ENCODE results near the gene FOXJ3. TPM values are rescaled to one million over a fixed set of nuclear protein-coding genes. Genes with fewer than 3 reads are reported as not detected.

The FOXJ3 gene
- total and polyA plus RNA-seq, 2 donors (not counting 1 experiment from before 2014, with no cell fraction given), result 22.6 to 29.5 TPM

DNA sequence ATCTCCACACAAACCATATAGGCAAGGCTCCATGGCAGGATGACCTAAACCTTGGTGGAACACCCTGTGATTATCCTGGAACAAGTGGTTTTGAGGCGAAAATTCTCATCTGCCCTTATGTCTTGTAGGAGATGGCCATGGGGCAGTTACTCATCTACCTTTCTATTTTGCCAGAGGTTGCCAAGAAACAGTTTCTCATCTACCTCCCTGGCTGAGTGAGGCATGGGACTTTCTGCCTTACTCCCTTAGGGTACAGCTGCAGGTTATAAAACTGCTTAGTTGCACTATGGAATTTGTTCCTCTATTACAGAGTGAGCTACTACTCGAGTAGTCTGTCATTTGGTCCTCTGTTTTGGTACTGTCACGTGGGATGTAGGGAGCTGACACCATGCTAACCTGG lies 139.2 kb downstream of the FOXJ3 start:
- no peaks in the 10 kb centered on the region for H3K36me3 ChIP-seq (ENCODE audit: control insufficient read depth, insufficient read depth, low read length)
- H4K20me1 ChIP-seq (ENCODE audit: control insufficient read depth, extremely low read depth, insufficient read depth, low read length), result no peaks in the 10 kb centered on the region
- H3K9me3 ChIP-seq (ENCODE audit: control insufficient read depth, insufficient read depth, low read depth, low read length), result no peaks in the 10 kb centered on the region
- no peak for DNase-seq (ENCODE audit: low read depth in 2 of 2)
- H2AFZ ChIP-seq (ENCODE audit: low read length), result no peak overlapping the region
- no peak overlapping the region for H3K27ac ChIP-seq (ENCODE audit: insufficient read depth, low read length)
- H3K4me3 ChIP-seq (replicated peaks in 1 of 4; ENCODE audit: control extremely low read depth in 1 of 4, insufficient read depth in 1 of 4, low read depth in 3 of 4, low read length in 4 of 4), result no peak overlapping the region
- H3K79me2 ChIP-seq (ENCODE audit: control insufficient read depth, insufficient read depth, low read length), result no peaks in the 10 kb centered on the region
- H3K9ac ChIP-seq (ENCODE audit: insufficient read depth, low read length), result no peak overlapping the region
- H3K27me3 ChIP-seq (ENCODE audit: control insufficient read depth, insufficient read depth, low read length), result no peaks in the 10 kb centered on the region
- TF ChIP-seq EZH2 (IDR thresholded peaks at IDR 0.05; ENCODE audit: low read length, missing control alignments), result no peak
- TF ChIP-seq, protein P1, sequence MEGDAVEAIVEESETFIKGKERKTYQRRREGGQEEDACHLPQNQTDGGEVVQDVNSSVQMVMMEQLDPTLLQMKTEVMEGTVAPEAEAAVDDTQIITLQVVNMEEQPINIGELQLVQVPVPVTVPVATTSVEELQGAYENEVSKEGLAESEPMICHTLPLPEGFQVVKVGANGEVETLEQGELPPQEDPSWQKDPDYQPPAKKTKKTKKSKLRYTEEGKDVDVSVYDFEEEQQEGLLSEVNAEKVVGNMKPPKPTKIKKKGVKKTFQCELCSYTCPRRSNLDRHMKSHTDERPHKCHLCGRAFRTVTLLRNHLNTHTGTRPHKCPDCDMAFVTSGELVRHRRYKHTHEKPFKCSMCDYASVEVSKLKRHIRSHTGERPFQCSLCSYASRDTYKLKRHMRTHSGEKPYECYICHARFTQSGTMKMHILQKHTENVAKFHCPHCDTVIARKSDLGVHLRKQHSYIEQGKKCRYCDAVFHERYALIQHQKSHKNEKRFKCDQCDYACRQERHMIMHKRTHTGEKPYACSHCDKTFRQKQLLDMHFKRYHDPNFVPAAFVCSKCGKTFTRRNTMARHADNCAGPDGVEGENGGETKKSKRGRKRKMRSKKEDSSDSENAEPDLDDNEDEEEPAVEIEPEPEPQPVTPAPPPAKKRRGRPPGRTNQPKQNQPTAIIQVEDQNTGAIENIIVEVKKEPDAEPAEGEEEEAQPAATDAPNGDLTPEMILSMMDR (conservative IDR thresholded peaks at IDR 0.05 in 1 of 2, IDR thresholded peaks at IDR 0.05 in 1 of 2; ENCODE audit: low read depth in 1 of 2, low read length in 2 of 2), result no peak
- H3K4me1 ChIP-seq (ENCODE audit: control insufficient read depth, extremely low read depth, insufficient read depth, low read length), result no peaks in the 10 kb centered on the region
- H3K4me2 ChIP-seq (ENCODE audit: extremely low read depth, insufficient read depth, low read length), result no peak overlapping the region

DNA sequence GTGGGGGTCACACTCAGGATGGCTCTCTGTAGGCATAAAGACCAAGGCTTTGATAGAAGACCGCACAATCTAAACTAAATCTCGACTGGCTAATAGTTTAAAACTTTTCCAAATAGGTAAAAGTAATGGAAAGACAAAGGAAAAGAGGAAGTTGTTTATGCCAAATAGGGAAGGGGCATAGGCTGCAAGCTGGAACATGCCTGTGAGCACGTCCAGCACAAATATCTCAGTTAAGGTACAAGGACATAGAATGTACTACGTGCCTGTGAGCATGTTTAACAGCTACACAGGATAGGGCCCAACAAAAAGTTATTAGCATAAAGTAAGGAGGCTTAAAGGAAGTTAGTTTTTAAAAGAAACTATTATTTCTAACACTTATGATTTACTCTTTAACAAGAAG lies 142.9 kb downstream of the FOXJ3 start:
- Histone ChIP-seq H3K36me3 (ENCODE audit: control insufficient read depth, insufficient read depth, low read length) (no peaks in the 10 kb centered on the region), H4K20me1 (ENCODE audit: control insufficient read depth, extremely low read depth, insufficient read depth, low read length) (no peaks in the 10 kb centered on the region), H2AFZ (ENCODE audit: low read length) (no peak overlapping the region), H3K4me3 (replicated peaks in 1 of 4; ENCODE audit: control extremely low read depth in 1 of 4, insufficient read depth in 1 of 4, low read depth in 3 of 4, low read length in 4 of 4) (no peak overlapping the region), H3K4me2 (ENCODE audit: extremely low read depth, insufficient read depth, low read length) (no peak overlapping the region), H3K4me1 (ENCODE audit: control insufficient read depth, extremely low read depth, insufficient read depth, low read length) (no peaks in the 10 kb centered on the region), H3K79me2 (ENCODE audit: control insufficient read depth, insufficient read depth, low read length) (no peaks in the 10 kb centered on the region), H3K9me3 (ENCODE audit: control insufficient read depth, insufficient read depth, low read depth, low read length) (no peaks in the 10 kb centered on the region), H3K27me3 (ENCODE audit: control insufficient read depth, insufficient read depth, low read length) (no peaks in the 10 kb centered on the region), H3K27ac (ENCODE audit: insufficient read depth, low read length) (no peak overlapping the region), H3K9ac (ENCODE audit: insufficient read depth, low read length) (no peak overlapping the region)
- no peak for TF ChIP-seq EZH2 (IDR thresholded peaks at IDR 0.05; ENCODE audit: low read length, missing control alignments)
- TF ChIP-seq, protein P1 (conservative IDR thresholded peaks at IDR 0.05 in 1 of 2, IDR thresholded peaks at IDR 0.05 in 1 of 2; ENCODE audit: low read depth in 1 of 2, low read length in 2 of 2), result no peak
- DNase-seq (ENCODE audit: low read depth in 2 of 2), result no peak

DNA sequence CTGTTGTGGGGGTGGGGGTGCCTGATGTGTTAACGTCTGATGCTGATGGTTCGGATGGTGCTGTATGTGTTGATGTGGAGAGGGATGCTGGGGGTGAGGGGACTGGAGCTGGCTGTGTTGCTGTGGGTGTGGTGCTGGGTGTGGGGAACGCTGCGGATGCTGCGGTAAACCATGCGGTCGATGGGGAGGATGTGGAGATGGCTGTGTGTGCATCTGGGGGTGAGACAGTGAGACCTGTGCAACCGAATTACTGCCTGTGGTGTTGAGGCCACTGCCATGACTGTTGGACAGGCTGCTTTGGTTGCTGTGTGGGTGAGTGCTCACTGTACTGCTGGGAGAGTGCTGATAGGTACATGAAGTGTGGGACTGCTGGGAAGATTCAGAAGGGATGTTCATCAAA lies 143.7 kb downstream of the FOXJ3 start:
- no peaks in the 10 kb centered on the region for H3K27me3 ChIP-seq (ENCODE audit: control insufficient read depth, insufficient read depth, low read length)
- H3K4me2 ChIP-seq (ENCODE audit: extremely low read depth, insufficient read depth, low read length), result no peak overlapping the region
- no peak for DNase-seq (ENCODE audit: low read depth in 2 of 2)
- H3K4me3 ChIP-seq (replicated peaks in 1 of 4; ENCODE audit: control extremely low read depth in 1 of 4, insufficient read depth in 1 of 4, low read depth in 3 of 4, low read length in 4 of 4), result no peak overlapping the region
- no peaks in the 10 kb centered on the region for H3K36me3 ChIP-seq (ENCODE audit: control insufficient read depth, insufficient read depth, low read length)
- no peaks in the 10 kb centered on the region for H4K20me1 ChIP-seq (ENCODE audit: control insufficient read depth, extremely low read depth, insufficient read depth, low read length)
- TF ChIP-seq, protein P1 (conservative IDR thresholded peaks at IDR 0.05 in 1 of 2, IDR thresholded peaks at IDR 0.05 in 1 of 2; ENCODE audit: low read depth in 1 of 2, low read length in 2 of 2), result no peak
- TF ChIP-seq EZH2 (IDR thresholded peaks at IDR 0.05; ENCODE audit: low read length, missing control alignments), result no peak
- no peaks in the 10 kb centered on the region for H3K9me3 ChIP-seq (ENCODE audit: control insufficient read depth, insufficient read depth, low read depth, low read length)
- H3K4me1 ChIP-seq (ENCODE audit: control insufficient read depth, extremely low read depth, insufficient read depth, low read length), result no peaks in the 10 kb centered on the region
- H2AFZ ChIP-seq (ENCODE audit: low read length), result no peak overlapping the region
- H3K27ac ChIP-seq (ENCODE audit: insufficient read depth, low read length), result no peak overlapping the region
- H3K9ac ChIP-seq (ENCODE audit: insufficient read depth, low read length), result no peak overlapping the region
- no peaks in the 10 kb centered on the region for H3K79me2 ChIP-seq (ENCODE audit: control insufficient read depth, insufficient read depth, low read length)
